CD4-positive, alpha-beta T cell (primary cell): ENCODE data around the gene GADD45A. TPM values are rescaled to one million over a fixed set of nuclear protein-coding genes. Genes with fewer than 3 reads are reported as not detected.

Experiments
- ATAC-seq: fragments of 200-7000 bp; cut with Tn5 transposase; one replicate; pipeline ENCODE4 v1.10.0; 2022; ENCODE audit warnings: mild to moderate bottlenecking; ENCODE audit not compliant: poor library complexity
- CTCF ChIA-PET: fragments of 350-600 bp; sonication (Branson Sonifier 250); formaldehyde crosslinking; loops from one replicate; lab custom pipeline; 2021; ENCODE audit warnings: antibody characterized with exemption, inconsistent platforms; lab: Charles Lee
- POLR2A ChIA-PET: fragments of 350-600 bp; sonication (Branson Sonifier 250); formaldehyde crosslinking; loops from one replicate; lab custom pipeline; 2021; ENCODE audit warnings: antibody characterized with exemption, inconsistent platforms; lab: Charles Lee
- DNase-seq, 14 experiments: peaks; one replicate each; pipeline ENCODE4 v3.0.0-alpha.2; 2013 to 2020; ENCODE audit warnings: mixed read lengths in 2 of 14
- H3K27ac ChIP-seq, 2 donors: one replicate each; pipeline versions ENCODE4 v1.5.1 to v1.7.0; 2013; ENCODE audit warnings: low read length in 2 of 2, low read depth in 1 of 2, mild to moderate bottlenecking in 1 of 2
- H3K27me3 ChIP-seq, 2 experiments: 1 replicate in 1 of 2; 2 replicates in 1 of 2; pipeline versions ENCODE4 v1.6.1 to v1.7.0; 2013; ENCODE audit warnings: low read length in 2 of 2, control low read depth in 1 of 2, mild to moderate bottlenecking in 1 of 2, moderate library complexity in 1 of 2; ENCODE audit not compliant: insufficient read depth in 2 of 2, control insufficient read depth in 1 of 2
- H3K36me3 ChIP-seq: one replicate; pipeline ENCODE4 v1.6.1; 2013; ENCODE audit warnings: low read length, control low read depth; ENCODE audit not compliant: insufficient read depth
- H3K4me1 ChIP-seq: one replicate; pipeline ENCODE4 v1.6.1; 2013; ENCODE audit warnings: low read length, control low read depth; ENCODE audit not compliant: insufficient read depth
- H3K4me3 ChIP-seq: one replicate; pipeline ENCODE4 v1.5.1; 2013; ENCODE audit warnings: mild to moderate bottlenecking, low read length, moderate library complexity
- H3K9me3 ChIP-seq, 2 experiments: 1 replicate in 1 of 2; 2 replicates in 1 of 2; pipeline versions ENCODE4 v1.6.1 to v1.7.0; 2013; ENCODE audit warnings: low read length in 2 of 2, mild to moderate bottlenecking in 2 of 2, control low read depth in 1 of 2, moderate library complexity in 1 of 2; ENCODE audit not compliant: control insufficient read depth in 1 of 2, insufficient read depth in 1 of 2
- H3K27ac Mint-ChIP-seq: one replicate; pipeline ENCODE4 v1.8.0; 2020; ENCODE audit warnings: mixed read lengths
- H3K27me3 Mint-ChIP-seq: one replicate; pipeline ENCODE4 v1.8.0; 2021; ENCODE audit warnings: mixed read lengths
- H3K36me3 Mint-ChIP-seq: one replicate; pipeline ENCODE4 v1.8.0; 2021; ENCODE audit warnings: low read depth, mixed read lengths
- H3K4me1 Mint-ChIP-seq: one replicate; pipeline ENCODE4 v1.8.0; 2021; ENCODE audit warnings: low read depth, mixed read lengths
- H3K4me3 Mint-ChIP-seq: one replicate; pipeline ENCODE4 v1.8.0; 2020; ENCODE audit warnings: mild to moderate bottlenecking, mixed read lengths
- H3K9me3 Mint-ChIP-seq: one replicate; pipeline ENCODE4 v1.8.0; 2020; ENCODE audit warnings: mixed read lengths
- CTCF ChIP-seq: fragments of 200-600 bp; IDR thresholded peaks from one replicate; pipeline ENCODE4 v1.8.0; 2022; ENCODE audit warnings: antibody characterized with exemption, mild to moderate bottlenecking
- intact Hi-C, 2 experiments: fragments of 100-400 bp; cut with DNase I in 1 of 2; cut with micrococcal nuclease in 1 of 2; formaldehyde crosslinking; loops; one replicate each; pipeline versions ENCODE4 v1.15.1 to v1.9.0; 2023 to 2025; cut with DNase I, micrococcal nuclease
- total RNA-seq, 174 experiments: library from RNA in 2 of 174; stranded (reverse) in 2 of 174; gene quantifications; one replicate each; pipeline ENCODE4 v1.2.3 and lab custom pipeline; 2021 to 2026

The GADD45A gene
- total RNA-seq, 2 experiments from 2014 or later, result 136 to 140 TPM

- H3K9me3 Mint-ChIP-seq, result no peaks in the 10 kb centered on the region
- DNase-seq, result peak; percentile 28 to 81 (median 59)
- Histone ChIP-seq H3K36me3 (peaks cover 3% of the 10 kb centered on the region), H3K27me3 (no peaks in the 10 kb centered on the region), H3K9me3 (no peaks in the 10 kb centered on the region), H3K27ac (no peak overlapping the region), H3K4me3 (peak overlapping the region; percentile 91), H3K4me1 (peaks cover 17% of the 10 kb centered on the region)
- intact Hi-C loops, result loop anchor here (2.0 to 10.0 kb wide), 4 partner anchors 72 to 1342 kb away; partner anchors contain the start of gene SERBP1 (in 1 of the 2)
- peak; percentile 38 for ATAC-seq
- peak overlapping the region; percentile 89 for H3K27ac Mint-ChIP-seq
- CTCF ChIA-PET, result interaction anchor here (1.4 kb wide), 1 partner anchor 12 kb away, joined by 4 read pairs; no protein-coding TSS in a partner anchor
- TF ChIP-seq CTCF, result no peak
- peak overlapping the region; percentile 98 for H3K4me3 Mint-ChIP-seq
- peaks cover 16% of the 10 kb centered on the region for H3K36me3 Mint-ChIP-seq
- peaks cover 28% of the 10 kb centered on the region for H3K4me1 Mint-ChIP-seq
- POLR2A ChIA-PET, result interaction anchor here (0.8 to 3.7 kb wide), 11 partner anchors 10 to 762 kb away, joined by 3 to 74 read pairs (median 9); partner anchors contain the start of genes DNAI4, MIER1 and SERBP1
- H3K27me3 Mint-ChIP-seq, result no peaks in the 10 kb centered on the region
Measured at GRCh38 chr1:67686267-67687197, 1.5 kb downstream of the GADD45A start.

- CTCF ChIA-PET, result interaction anchor here (1.4 kb wide), 1 partner anchor 13 kb away, joined by 4 read pairs; no protein-coding TSS in a partner anchor
- Histone ChIP-seq H3K4me3 (no peak overlapping the region), H3K4me1 (peaks cover 17% of the 10 kb centered on the region), H3K36me3 (peaks cover 3% of the 10 kb centered on the region), H3K27me3 (no peaks in the 10 kb centered on the region), H3K27ac (no peak overlapping the region), H3K9me3 (no peaks in the 10 kb centered on the region)
- no peak for ATAC-seq
- DNase-seq, result no peak
- POLR2A ChIA-PET, result interaction anchor here (1.6 to 3.6 kb wide), 2 partner anchors 25 to 257 kb away, joined by 6 to 26 read pairs; partner anchors contain the start of gene SERBP1
- H3K36me3 Mint-ChIP-seq, result peaks cover 16% of the 10 kb centered on the region
- no peaks in the 10 kb centered on the region for H3K27me3 Mint-ChIP-seq
- peak overlapping the region; percentile 98 for H3K4me3 Mint-ChIP-seq
- peaks cover 28% of the 10 kb centered on the region for H3K4me1 Mint-ChIP-seq
- no peak for TF ChIP-seq CTCF
- H3K9me3 Mint-ChIP-seq, result no peaks in the 10 kb centered on the region
- intact Hi-C loops, result loop anchor here (2.0 to 10.0 kb wide), 4 partner anchors 72 to 1342 kb away; partner anchors contain the start of gene SERBP1 (in 1 of the 2)
- peak overlapping the region; percentile 89 for H3K27ac Mint-ChIP-seq
Measured at GRCh38 chr1:67687198-67687545, 2.2 kb downstream of the GADD45A start.

GRCh38 chr1:67687649-67688048 lies 2.6 kb downstream of the GADD45A start:
- H3K27me3 Mint-ChIP-seq, result no peaks in the 10 kb centered on the region
- Histone ChIP-seq H3K36me3 (peaks cover 3% of the 10 kb centered on the region), H3K27ac (no peak overlapping the region), H3K9me3 (no peaks in the 10 kb centered on the region), H3K4me3 (no peak overlapping the region), H3K27me3 (no peaks in the 10 kb centered on the region), H3K4me1 (peaks cover 17% of the 10 kb centered on the region)
- ChIA-PET POLR2A (interaction anchor here (1.6 kb wide), 1 partner anchor 24 kb away, joined by 6 read pairs; no protein-coding TSS in a partner anchor), CTCF (no interaction called here)
- H3K4me3 Mint-ChIP-seq, result peak overlapping the region; percentile 65
- no peaks in the 10 kb centered on the region for H3K9me3 Mint-ChIP-seq
- intact Hi-C loops, result loop anchor here (2.0 to 10.0 kb wide), 5 partner anchors 13 to 1343 kb away; partner anchors contain the start of gene SERBP1 (in 1 of the 2)
- peaks cover 16% of the 10 kb centered on the region for H3K36me3 Mint-ChIP-seq
- no peak for TF ChIP-seq CTCF
- peak overlapping the region; percentile 40 for H3K27ac Mint-ChIP-seq
- ATAC-seq (no peak), DNase-seq (no peak)
- peaks cover 28% of the 10 kb centered on the region for H3K4me1 Mint-ChIP-seq
